ENCODE results near the gene PDZD2.

The PDZD2 gene

GRCh38 chr5:32132757-32133156, 493.8 kb downstream of the PDZD2 start:
- no peak for DNase-seq (ENCODE audit: low read depth)
- no peak overlapping the region for H3K4me3 ChIP-seq (ENCODE audit: control insufficient read depth, low read depth, low read length)
- TF ChIP-seq CTCF (IDR thresholded peaks at IDR 0.05; ENCODE audit: control insufficient read depth, insufficient read depth, low read depth, low read length, missing control alignments) = no peak

- TF ChIP-seq CTCF (IDR thresholded peaks at IDR 0.05; ENCODE audit: control insufficient read depth, insufficient read depth, low read depth, low read length, missing control alignments) = no peak
- DNase-seq (ENCODE audit: low read depth) = no peak
- no peak overlapping the region for H3K4me3 ChIP-seq (ENCODE audit: control insufficient read depth, low read depth, low read length)
These were observed 496.2 kb downstream of the PDZD2 start for GRCh38 chr5:32135086-32135485.

GRCh38 chr5:32136342-32136741, 497.4 kb downstream of the PDZD2 start:
- DNase-seq (ENCODE audit: low read depth) = no peak
- TF ChIP-seq CTCF (IDR thresholded peaks at IDR 0.05; ENCODE audit: control insufficient read depth, insufficient read depth, low read depth, low read length, missing control alignments) = no peak
- no peak overlapping the region for H3K4me3 ChIP-seq (ENCODE audit: control insufficient read depth, low read depth, low read length)

GRCh38 chr5:32138839-32139493, 500.0 kb downstream of the PDZD2 start:
- TF ChIP-seq CTCF (IDR thresholded peaks at IDR 0.05; ENCODE audit: control insufficient read depth, insufficient read depth, low read depth, low read length, missing control alignments) = no peak

GRCh38 chr5:32143617-32144377, 504.9 kb downstream of the PDZD2 start:
- no peak overlapping the region for H3K4me3 ChIP-seq (ENCODE audit: control insufficient read depth, low read depth, low read length)
- no peak for TF ChIP-seq CTCF (IDR thresholded peaks at IDR 0.05; ENCODE audit: control insufficient read depth, insufficient read depth, low read depth, low read length, missing control alignments)
- no peak for DNase-seq (ENCODE audit: low read depth)

More at GRCh38 chr5:32138839-32139493, 500.0 kb downstream of the PDZD2 start:
- no peak overlapping the region for H3K4me3 ChIP-seq (ENCODE audit: control insufficient read depth, low read depth, low read length)
- DNase-seq (ENCODE audit: low read depth) = no peak

GRCh38 chr5:32144378-32145207, 505.7 kb downstream of the PDZD2 start:
- TF ChIP-seq CTCF (IDR thresholded peaks at IDR 0.05; ENCODE audit: control insufficient read depth, insufficient read depth, low read depth, low read length, missing control alignments) = no peak
- DNase-seq (ENCODE audit: low read depth) = no peak
- H3K4me3 ChIP-seq (ENCODE audit: control insufficient read depth, low read depth, low read length) = no peak overlapping the region
